Epithelial cell of esophagus (primary cell): Measurements from ENCODE around the gene PDHA1.
A peak's percentile ranks its signal among the peaks of the same experiment; 100 is the strongest.

Source experiments
- DNase-seq: peaks from one replicate; pipeline ENCODE4 v3.0.0; 2010; ENCODE audit warnings: low read depth
- H3K4me3 ChIP-seq: 2 replicates; pipeline ENCODE4 v1.5.1; 2011; ENCODE audit warnings: mild to moderate bottlenecking, low read length, control low read depth
- CTCF ChIP-seq: IDR thresholded peaks from 2 replicates; pipeline ENCODE4 v1.5.1; 2011; ENCODE audit warnings: low read depth, mild to moderate bottlenecking, low read length, control low read depth, inconsistent platforms; ENCODE audit not compliant: insufficient read depth; ENCODE audit errors: missing control alignments

Gene PDHA1

GRCh38 chrX:19388064-19388679 lies 44.4 kb downstream of the PDHA1 start:
- H3K4me3 ChIP-seq, result no peak overlapping the region
- no peak for TF ChIP-seq CTCF
- DNase-seq, result no peak

- DNase-seq, result peak; percentile 57
- H3K4me3 ChIP-seq, result no peak overlapping the region
- TF ChIP-seq CTCF, result no peak
Measured at GRCh38 chrX:19388741-19389140, 45.0 kb downstream of the PDHA1 start.

GRCh38 chrX:19389227-19389845 lies 45.6 kb downstream of the PDHA1 start:
- TF ChIP-seq CTCF, result no peak
- peak; percentile 4 for DNase-seq
- H3K4me3 ChIP-seq, result no peak overlapping the region

GRCh38 chrX:19392078-19392477 lies 48.4 kb downstream of the PDHA1 start:
- no peak for TF ChIP-seq CTCF
- no peak for DNase-seq
- no peak overlapping the region for H3K4me3 ChIP-seq

GRCh38 chrX:19392703-19393102 lies 49.0 kb downstream of the PDHA1 start:
- no peak for TF ChIP-seq CTCF
- no peak for DNase-seq
- no peak overlapping the region for H3K4me3 ChIP-seq

- DNase-seq, result no peak
- no peak for TF ChIP-seq CTCF
Measured at GRCh38 chrX:19403696-19404095, 60.0 kb downstream of the PDHA1 start.

GRCh38 chrX:19410259-19410658 lies 66.5 kb downstream of the PDHA1 start:
- no peak for TF ChIP-seq CTCF
- no peak for DNase-seq
- H3K4me3 ChIP-seq, result no peak overlapping the region

More at GRCh38 chrX:19403696-19404095, 60.0 kb downstream of the PDHA1 start:
- H3K4me3 ChIP-seq, result no peak overlapping the region
